Muscle layer of colon (tissue), 2 donors: Measurements from ENCODE around the gene RCOR3.
"Not testable (repeated sequence)": the region's sequence is repeated elsewhere in the genome, so short reads cannot be mapped to it uniquely, and the experiment has no call there.

Experiments
- H3K27ac ChIP-seq: one replicate; pipeline ENCODE4 v1.7.0; 2013; ENCODE audit warnings: low read depth, mild to moderate bottlenecking, low read length, moderate library complexity
- H3K27me3 ChIP-seq, 2 donors: one replicate each; pipeline ENCODE4 v1.7.0; 2013; ENCODE audit warnings: low read length in 2 of 2, mild to moderate bottlenecking in 2 of 2; ENCODE audit not compliant: insufficient read depth in 2 of 2, control insufficient read depth in 1 of 2
- H3K36me3 ChIP-seq: one replicate; pipeline ENCODE4 v1.7.0; 2013; ENCODE audit warnings: mild to moderate bottlenecking, low read length; ENCODE audit not compliant: insufficient read depth
- H3K4me1 ChIP-seq: one replicate; pipeline ENCODE4 v1.7.0; 2013; ENCODE audit warnings: mild to moderate bottlenecking, low read length; ENCODE audit not compliant: insufficient read depth
- H3K4me3 ChIP-seq, 2 donors: one replicate each; pipeline ENCODE4 v1.7.0; 2013; ENCODE audit warnings: low read length in 2 of 2, low read depth in 1 of 2, mild to moderate bottlenecking in 1 of 2, moderate library complexity in 1 of 2
- H3K9ac ChIP-seq: one replicate; pipeline ENCODE4 v1.7.0; 2013; ENCODE audit warnings: low read length
- H3K9me3 ChIP-seq: one replicate; pipeline ENCODE4 v1.7.0; 2013; ENCODE audit warnings: mild to moderate bottlenecking, low read length
- donor health status: abdominal sarcoma.
- donor health status: Adenocarcinoma of cecum.

The RCOR3 gene

GRCh38 chr1:211261229-211261628 is 2.1 kb downstream of the RCOR3 start:
- peaks cover 17% of the 10 kb centered on the region for H3K4me1 ChIP-seq
- no peaks in the 10 kb centered on the region for H3K27me3 ChIP-seq
- H3K36me3 ChIP-seq = no peaks in the 10 kb centered on the region
- H3K27ac ChIP-seq = peak overlapping the region; percentile 98
- H3K4me3 ChIP-seq = peak overlapping the region; percentile 80 to 85
- no peaks in the 10 kb centered on the region for H3K9me3 ChIP-seq
- H3K9ac ChIP-seq = peak overlapping the region; percentile 7

- not testable (repeated sequence) for H3K27me3 ChIP-seq, H3K36me3 ChIP-seq, H3K4me3 ChIP-seq, H3K27ac ChIP-seq, H3K9me3 ChIP-seq, H3K9ac ChIP-seq
- H3K4me1 ChIP-seq = peaks cover 15% of the 10 kb centered on the region
Measured at GRCh38 chr1:211263022-211263421, 3.9 kb downstream of the RCOR3 start.

GRCh38 chr1:211267204-211267857 is 8.2 kb downstream of the RCOR3 start:
- Histone ChIP-seq H3K4me1 (peaks cover 8% of the 10 kb centered on the region), H3K4me3 (no peak overlapping the region), H3K27me3 (no peaks in the 10 kb centered on the region), H3K36me3 (peaks cover 17% of the 10 kb centered on the region), H3K27ac (no peak overlapping the region), H3K9me3 (no peaks in the 10 kb centered on the region), H3K9ac (no peak overlapping the region)

- Histone ChIP-seq H3K36me3 (peaks cover 51% of the 10 kb centered on the region), H3K4me1 (peaks cover 10% of the 10 kb centered on the region), H3K27ac (no peak overlapping the region), H3K9ac (no peak overlapping the region), H3K9me3 (no peaks in the 10 kb centered on the region), H3K4me3 (no peak overlapping the region), H3K27me3 (no peaks in the 10 kb centered on the region)
Measured at GRCh38 chr1:211279340-211279739, 20.2 kb downstream of the RCOR3 start.

- Histone ChIP-seq H3K27ac (no peak overlapping the region), H3K4me3 (no peak overlapping the region), H3K9ac (no peak overlapping the region), H3K9me3 (no peaks in the 10 kb centered on the region), H3K36me3 (peaks cover 51% of the 10 kb centered on the region), H3K27me3 (no peaks in the 10 kb centered on the region), H3K4me1 (peaks cover 3% of the 10 kb centered on the region)
Measured at GRCh38 chr1:211280910-211281309, 21.7 kb downstream of the RCOR3 start.

GRCh38 chr1:211281320-211282022 is 22.3 kb downstream of the RCOR3 start:
- H3K36me3 ChIP-seq = peaks cover 48% of the 10 kb centered on the region
- no peak overlapping the region for H3K27ac ChIP-seq
- H3K27me3 ChIP-seq = no peaks in the 10 kb centered on the region
- H3K4me3 ChIP-seq = no peak overlapping the region
- H3K9ac ChIP-seq = no peak overlapping the region
- H3K9me3 ChIP-seq = no peaks in the 10 kb centered on the region
- H3K4me1 ChIP-seq = no peaks in the 10 kb centered on the region

- Histone ChIP-seq H3K27ac (no peak overlapping the region), H3K36me3 (peaks cover 48% of the 10 kb centered on the region), H3K4me1 (no peaks in the 10 kb centered on the region), H3K27me3 (no peaks in the 10 kb centered on the region), H3K9ac (no peak overlapping the region), H3K4me3 (no peak overlapping the region), H3K9me3 (no peaks in the 10 kb centered on the region)
Measured at GRCh38 chr1:211282023-211282373, 22.8 kb downstream of the RCOR3 start.

- peaks cover 37% of the 10 kb centered on the region for H3K36me3 ChIP-seq
Measured at GRCh38 chr1:211285196-211285595, 26.0 kb downstream of the RCOR3 start.

GRCh38 chr1:211287218-211287617 is 28.1 kb downstream of the RCOR3 start:
- Histone ChIP-seq H3K4me3 (no peak overlapping the region), H3K9me3 (no peaks in the 10 kb centered on the region), H3K27me3 (no peaks in the 10 kb centered on the region), H3K9ac (no peak overlapping the region), H3K27ac (no peak overlapping the region), H3K36me3 (peaks cover 34% of the 10 kb centered on the region), H3K4me1 (peaks cover 4% of the 10 kb centered on the region)

More at GRCh38 chr1:211285196-211285595, 26.0 kb downstream of the RCOR3 start:
- no peaks in the 10 kb centered on the region for H3K27me3 ChIP-seq
- peaks cover 4% of the 10 kb centered on the region for H3K4me1 ChIP-seq
- H3K4me3 ChIP-seq = no peak overlapping the region
- H3K27ac ChIP-seq = no peak overlapping the region
- no peak overlapping the region for H3K9ac ChIP-seq
- H3K9me3 ChIP-seq = no peaks in the 10 kb centered on the region

- H3K4me1 ChIP-seq = peaks cover 4% of the 10 kb centered on the region
- H3K9me3 ChIP-seq = no peaks in the 10 kb centered on the region
- no peak overlapping the region for H3K27ac ChIP-seq
- no peaks in the 10 kb centered on the region for H3K27me3 ChIP-seq
- H3K36me3 ChIP-seq = peaks cover 45% of the 10 kb centered on the region
- H3K9ac ChIP-seq = no peak overlapping the region
- no peak overlapping the region for H3K4me3 ChIP-seq
Measured at GRCh38 chr1:211292411-211292810, 33.2 kb downstream of the RCOR3 start.

GRCh38 chr1:211296396-211296795 is 37.2 kb downstream of the RCOR3 start:
- no peak overlapping the region for H3K4me3 ChIP-seq
- H3K27me3 ChIP-seq = no peaks in the 10 kb centered on the region
- H3K27ac ChIP-seq = no peak overlapping the region
- no peak overlapping the region for H3K9ac ChIP-seq
- H3K9me3 ChIP-seq = no peaks in the 10 kb centered on the region
- no peaks in the 10 kb centered on the region for H3K4me1 ChIP-seq
- H3K36me3 ChIP-seq = peaks cover 44% of the 10 kb centered on the region

GRCh38 chr1:211305044-211305443 is 45.9 kb downstream of the RCOR3 start:
- Histone ChIP-seq H3K9me3 (no peaks in the 10 kb centered on the region), H3K36me3 (peaks cover 34% of the 10 kb centered on the region), H3K9ac (no peak overlapping the region), H3K4me3 (no peak overlapping the region), H3K27ac (no peak overlapping the region), H3K27me3 (no peaks in the 10 kb centered on the region), H3K4me1 (no peaks in the 10 kb centered on the region)
